Uterus (tissue), 2 donors: ENCODE data around the gene IFNAR2.

Experiments
- CTCF ChIP-seq, 4 experiments: fragments of 200-600 bp in 2 of 4; fragments of 450-650 bp in 2 of 4; sonication (generic) in 2 of 4; IDR thresholded peaks; one replicate each; pipeline ENCODE4 v1.5.1; 2016 to 2019; ENCODE audit warnings: antibody characterized with exemption in 4 of 4, mild to moderate bottlenecking in 2 of 4, moderate library complexity in 1 of 4
- POLR2A ChIP-seq, 2 donors: fragments of 450-650 bp; IDR thresholded peaks; one replicate each; pipeline ENCODE4 v1.6.1; 2016; ENCODE audit warnings: antibody characterized with exemption in 2 of 2, mild to moderate bottlenecking in 1 of 2, moderate library complexity in 1 of 2

GRCh38 chr21:33246963-33247362, 17.2 kb downstream of the IFNAR2 start:
- no peak for TF ChIP-seq CTCF (IDR thresholded peaks at IDR 0.05)
- TF ChIP-seq POLR2A (IDR thresholded peaks at IDR 0.05) = no peak
